Measurements from ENCODE around the gene TCEAL2.
"Not testable (repeated sequence)": the region's sequence is repeated elsewhere in the genome, so short reads cannot be mapped to it uniquely, and the experiment has no call there.

Gene TCEAL2

GRCh38 chrX:102125436-102125835 lies at the start of gene TCEAL2:
TSS of gene TCEAL2 (plus strand) at chrX:102125679. CDS start at chrX:102126831, 1,152 bp downstream.
- peak; percentile 10 for DNase-seq

GRCh38 chrX:102077426-102077825 lies 48.1 kb upstream of the TCEAL2 start:
- DNase-seq, result no peak

- DNase-seq, result no peak
These were observed 39.8 kb upstream of the TCEAL2 start for GRCh38 chrX:102085706-102086105.

- no peak for DNase-seq
These were observed 12.1 kb upstream of the TCEAL2 start for GRCh38 chrX:102113367-102113766.

- no peak for DNase-seq
These were observed 9.7 kb upstream of the TCEAL2 start for GRCh38 chrX:102115748-102116147.

- not testable (repeated sequence) for DNase-seq
These were observed 465 bp upstream of the TCEAL2 start for GRCh38 chrX:102125014-102125413.

GRCh38 chrX:102126080-102126818 lies 770 bp downstream of the TCEAL2 start:
- DNase-seq, result not testable (repeated sequence)

- DNase-seq, result no peak
These were observed 1.4 kb downstream of the TCEAL2 start for GRCh38 chrX:102126863-102127262.

- peak; percentile 14 for DNase-seq
These were observed 4.0 kb downstream of the TCEAL2 start for GRCh38 chrX:102129473-102129872.

GRCh38 chrX:102138064-102138463 lies 12.6 kb downstream of the TCEAL2 start:
- DNase-seq, result no peak

- not testable (repeated sequence) for DNase-seq
These were observed 15.4 kb downstream of the TCEAL2 start for GRCh38 chrX:102140876-102141275.

- not testable (repeated sequence) for DNase-seq
These were observed 16.2 kb downstream of the TCEAL2 start for GRCh38 chrX:102141631-102142030.

- not testable (repeated sequence) for DNase-seq
These were observed 16.8 kb downstream of the TCEAL2 start, which contains the start of gene TCEAL6 for GRCh38 chrX:102142274-102142673. TSS of gene TCEAL6 (minus strand) at chrX:102142481.

- DNase-seq, result peak; percentile 38
These were observed 28.9 kb downstream of the TCEAL2 start for GRCh38 chrX:102154218-102154860.

GRCh38 chrX:102154900-102155805 lies 29.7 kb downstream of the TCEAL2 start:
- no peak for DNase-seq

GRCh38 chrX:102155806-102156179 lies 30.3 kb downstream of the TCEAL2 start, which contains the start of gene BEX5:
TSS of gene BEX5 (minus strand) at chrX:102155977. CDS start at chrX:102154265, 1,712 bp downstream.
- DNase-seq, result peak; percentile 38

Measured in COR-L47 (cell line).